GM19372 (cell line): ENCODE data around the gene NUP50.

Experiments
- ATAC-seq: cut with Tn5 transposase; IDR thresholded peaks from one replicate; pipeline ENCODE4 v1.9.1; 2021; ENCODE audit warnings: mild to moderate bottlenecking, low read depth, moderate library complexity; ENCODE audit not compliant: unreplicated experiment

The NUP50 gene

GRCh38 chr22:45163451-45164269, at the start of gene NUP50:
TSS of gene NUP50 (plus strand) at chr22:45163925. CDS start at chr22:45168178, 4,253 bp downstream.
- peak; percentile 87 for ATAC-seq

GRCh38 chr22:45120440-45120839, 43.3 kb upstream of the NUP50 start:
- ATAC-seq = no peak

- no peak for ATAC-seq
These were observed 42.8 kb upstream of the NUP50 start for GRCh38 chr22:45120931-45121330.

GRCh38 chr22:45124176-45124847, 39.4 kb upstream of the NUP50 start:
- ATAC-seq = no peak

- ATAC-seq = no peak
These were observed 38.5 kb upstream of the NUP50 start for GRCh38 chr22:45125188-45125587.

GRCh38 chr22:45127866-45128265, 35.9 kb upstream of the NUP50 start:
- ATAC-seq = no peak

GRCh38 chr22:45129703-45130524, 33.8 kb upstream of the NUP50 start:
- no peak for ATAC-seq

- ATAC-seq = no peak
These were observed 32.8 kb upstream of the NUP50 start for GRCh38 chr22:45130891-45131290.

- no peak for ATAC-seq
These were observed 32.0 kb upstream of the NUP50 start for GRCh38 chr22:45131749-45132148.

- no peak for ATAC-seq
These were observed 29.4 kb upstream of the NUP50 start for GRCh38 chr22:45134313-45134712.

- no peak for ATAC-seq
These were observed 27.1 kb upstream of the NUP50 start for GRCh38 chr22:45136594-45136993.

GRCh38 chr22:45139693-45140092, 24.0 kb upstream of the NUP50 start:
- ATAC-seq = no peak

GRCh38 chr22:45142376-45142775, 21.3 kb upstream of the NUP50 start:
- no peak for ATAC-seq

GRCh38 chr22:45144916-45145315, 18.8 kb upstream of the NUP50 start:
- no peak for ATAC-seq

GRCh38 chr22:45149671-45150070, 14.1 kb upstream of the NUP50 start:
- ATAC-seq = no peak

GRCh38 chr22:45150139-45150538, 13.6 kb upstream of the NUP50 start:
- ATAC-seq = no peak

- ATAC-seq = no peak
These were observed 12.2 kb upstream of the NUP50 start for GRCh38 chr22:45151503-45151902.

GRCh38 chr22:45154383-45154782, 9.3 kb upstream of the NUP50 start:
- ATAC-seq = no peak

GRCh38 chr22:45155050-45155840, 8.5 kb upstream of the NUP50 start:
- ATAC-seq = no peak

- ATAC-seq = no peak
These were observed 5.8 kb upstream of the NUP50 start for GRCh38 chr22:45157907-45158306.
